Measurements from ENCODE around the gene ERICH3.

GRCh38 chr1:74715806-74716205 lies 42.2 kb upstream of the ERICH3 start:
- TF ChIP-seq CTCF (conservative IDR thresholded peaks at IDR 0.05; ENCODE audit: low read length) (no peak), EZH2phosphoT487 (IDR thresholded peaks at IDR 0.05; ENCODE audit: borderline replicate concordance) (no peak)

All from Loucy (cell line).